Mesenchymal stem cell (in vitro differentiated cells and primary cell): Measurements from ENCODE around the gene FSTL4.

Experiments
- DNase-seq: peaks from one replicate; pipeline ENCODE4 v3.0.0-alpha.2; 2013
- H2AFZ ChIP-seq: one replicate; pipeline ENCODE4 v1.6.1; 2013; ENCODE audit warnings: low read depth, mild to moderate bottlenecking, control low read depth, inconsistent platforms, low read length, moderate library complexity
- H2AK5ac ChIP-seq: 2 replicates; pipeline ENCODE4 v1.6.1; 2013; ENCODE audit warnings: low read length, moderate library complexity, mild to moderate bottlenecking, inconsistent platforms; ENCODE audit not compliant: severe bottlenecking
- H2BK120ac ChIP-seq: one replicate; pipeline ENCODE4 v1.6.1; 2013; ENCODE audit warnings: low read depth, mild to moderate bottlenecking, inconsistent platforms, low read length, moderate library complexity
- H2BK12ac ChIP-seq, 2 experiments: one replicate each; pipeline ENCODE4 v1.6.1; 2013; ENCODE audit warnings: inconsistent platforms in 2 of 2, low read length in 2 of 2, mild to moderate bottlenecking in 2 of 2, moderate library complexity in 2 of 2, control low read depth in 1 of 2
- H2BK15ac ChIP-seq: one replicate; pipeline ENCODE4 v1.6.1; 2013; ENCODE audit warnings: mild to moderate bottlenecking, low read depth, inconsistent platforms; ENCODE audit not compliant: poor library complexity, severe bottlenecking
- H2BK5ac ChIP-seq: 2 replicates; pipeline ENCODE4 v1.6.1; 2013; ENCODE audit warnings: low read depth, mild to moderate bottlenecking, low read length, control low read depth, inconsistent platforms; ENCODE audit not compliant: poor library complexity, severe bottlenecking
- H3K14ac ChIP-seq, 2 experiments: one replicate each; pipeline ENCODE4 v1.6.1; 2013; ENCODE audit warnings: inconsistent platforms in 2 of 2, low read length in 2 of 2, control low read depth in 1 of 2, mild to moderate bottlenecking in 1 of 2, moderate library complexity in 1 of 2
- H3K18ac ChIP-seq, 2 experiments: one replicate each; pipeline ENCODE4 v1.6.1; 2013; ENCODE audit warnings: inconsistent platforms in 2 of 2, low read length in 2 of 2, control low read depth in 1 of 2, low read depth in 1 of 2, mild to moderate bottlenecking in 1 of 2
- H3K23ac ChIP-seq, 2 experiments: one replicate each; pipeline ENCODE4 v1.6.1; 2013; ENCODE audit warnings: inconsistent platforms in 2 of 2, low read length in 2 of 2, mild to moderate bottlenecking in 2 of 2, moderate library complexity in 2 of 2, control low read depth in 1 of 2
- H3K27ac ChIP-seq: 2 replicates; pipeline ENCODE4 v1.5.1; 2013; ENCODE audit warnings: mild to moderate bottlenecking, moderate library complexity, low read length, control low read depth, inconsistent platforms; ENCODE audit not compliant: poor library complexity, severe bottlenecking
- H3K27me3 ChIP-seq, 2 experiments: 2 replicates each; pipeline versions ENCODE4 v1.6.1 to v1.7.0; 2013; ENCODE audit warnings: low read length in 2 of 2, mild to moderate bottlenecking in 2 of 2, moderate library complexity in 2 of 2, control low read depth in 1 of 2, inconsistent platforms in 1 of 2; ENCODE audit not compliant: control insufficient read depth in 1 of 2, insufficient read depth in 1 of 2
- H3K36me3 ChIP-seq, 2 experiments: 2 replicates each; pipeline versions ENCODE4 v1.6.1 to v1.7.0; 2013; ENCODE audit warnings: low read length in 2 of 2, control low read depth in 1 of 2, inconsistent platforms in 1 of 2, low read depth in 1 of 2, mild to moderate bottlenecking in 1 of 2; ENCODE audit not compliant: insufficient read depth in 2 of 2, control insufficient read depth in 1 of 2
- H3K4ac ChIP-seq, 2 experiments: one replicate each; pipeline ENCODE4 v1.6.1; 2013; ENCODE audit warnings: inconsistent platforms in 2 of 2, low read length in 2 of 2, mild to moderate bottlenecking in 2 of 2, moderate library complexity in 2 of 2, control low read depth in 1 of 2, low read depth in 1 of 2
- H3K4me1 ChIP-seq: 2 replicates; pipeline ENCODE4 v1.6.1; 2013; ENCODE audit warnings: low read depth, low read length, control low read depth; ENCODE audit not compliant: control insufficient read depth, insufficient read depth
- H3K4me2 ChIP-seq: 2 replicates; pipeline ENCODE4 v1.6.1; 2013; ENCODE audit warnings: low read length, mild to moderate bottlenecking, inconsistent platforms; ENCODE audit not compliant: poor library complexity, severe bottlenecking
- H3K4me3 ChIP-seq, 2 experiments: 2 replicates each; pipeline versions ENCODE4 v1.5.1 to v1.7.0; 2013; ENCODE audit warnings: low read length in 2 of 2, mild to moderate bottlenecking in 2 of 2, control low read depth in 1 of 2, low read depth in 1 of 2; ENCODE audit not compliant: insufficient read depth in 1 of 2
- H3K79me1 ChIP-seq: replicated peaks from 2 replicates; pipeline ENCODE4 v1.6.1; 2013; ENCODE audit warnings: mild to moderate bottlenecking, control low read depth, low read length, inconsistent platforms; ENCODE audit not compliant: poor library complexity, severe bottlenecking
- H3K9ac ChIP-seq: 2 replicates; pipeline ENCODE4 v1.7.0; 2013; ENCODE audit warnings: mild to moderate bottlenecking, low read length, moderate library complexity
- H3K9me3 ChIP-seq: 2 replicates; pipeline ENCODE4 v1.7.0; 2013; ENCODE audit warnings: mild to moderate bottlenecking, low read length; ENCODE audit not compliant: control insufficient read depth
- H4K8ac ChIP-seq: one replicate; pipeline ENCODE4 v1.6.1; 2013; ENCODE audit warnings: inconsistent platforms, mild to moderate bottlenecking, low read length, moderate library complexity
- H4K91ac ChIP-seq: one replicate; pipeline ENCODE4 v1.6.1; 2013; ENCODE audit warnings: mild to moderate bottlenecking, low read length, inconsistent platforms
- WGBS: methylation state at CpG from one replicate; pipeline ENCODE4 v1.1.7; 2013; ENCODE audit warnings: mixed read lengths; 5-methylcytosine and 5-hydroxymethylcytosine counted together

Gene FSTL4

GRCh38 chr5:133611357-133612248 lies 738 bp downstream of the FSTL4 start:
- Histone ChIP-seq H3K14ac (no peak overlapping the region), H2AFZ (no peak overlapping the region), H3K23ac (no peak overlapping the region), H2AK5ac (no peak overlapping the region), H3K4me1 (peaks cover 18% of the 10 kb centered on the region), H3K4ac (no peak overlapping the region), H3K18ac (no peak overlapping the region), H4K91ac (no peak overlapping the region), H3K4me2 (peak overlapping the region; percentile 66), H2BK5ac (no peak overlapping the region), H2BK12ac (no peak overlapping the region), H3K79me1 (no peaks in the 10 kb centered on the region), H3K9me3 (peaks cover 3% of the 10 kb centered on the region), H3K27ac (no peak overlapping the region), H3K27me3 (peaks cover 58 to 98% of the 10 kb centered on the region in 2 experiments), H4K8ac (no peak overlapping the region), H2BK120ac (no peak overlapping the region), H3K9ac (no peak overlapping the region), H2BK15ac (no peak overlapping the region), H3K4me3 (peak overlapping the region in 1 of 2 experiments; percentile 36), H3K36me3 (no peaks in the 10 kb centered on the region)
- DNase-seq: no peak
- 6% methylated on average over 70 of the region's 91 CpGs for WGBS

- H3K18ac ChIP-seq: no peak overlapping the region
- no peak overlapping the region for H4K8ac ChIP-seq
- H3K4me2 ChIP-seq: peak overlapping the region; percentile 66
- H2BK120ac ChIP-seq: no peak overlapping the region
- H3K14ac ChIP-seq: no peak overlapping the region
- H3K4me1 ChIP-seq: peaks cover 18% of the 10 kb centered on the region
- peak overlapping the region in 1 of 2 experiments; percentile 36 for H3K4me3 ChIP-seq
- H2AFZ ChIP-seq: no peak overlapping the region
- H2AK5ac ChIP-seq: no peak overlapping the region
- H3K36me3 ChIP-seq: no peaks in the 10 kb centered on the region
- no peak overlapping the region for H4K91ac ChIP-seq
- peaks cover 3% of the 10 kb centered on the region for H3K9me3 ChIP-seq
- H3K79me1 ChIP-seq: no peaks in the 10 kb centered on the region
- H3K9ac ChIP-seq: no peak overlapping the region
- no peak overlapping the region for H2BK12ac ChIP-seq
- H2BK5ac ChIP-seq: no peak overlapping the region
- H3K23ac ChIP-seq: no peak overlapping the region
- WGBS: 12% methylated on average over 57 of the region's 57 CpGs
- DNase-seq: peak; percentile 10
- no peak overlapping the region for H2BK15ac ChIP-seq
- no peak overlapping the region for H3K27ac ChIP-seq
- peaks cover 58 to 94% of the 10 kb centered on the region in 2 experiments for H3K27me3 ChIP-seq
- H3K4ac ChIP-seq: no peak overlapping the region
These were observed 1.6 kb downstream of the FSTL4 start for GRCh38 chr5:133610489-133611356.

- no peak overlapping the region for H2AK5ac ChIP-seq
- peaks cover 39 to 90% of the 10 kb centered on the region in 2 experiments for H3K27me3 ChIP-seq
- no peak overlapping the region for H3K9ac ChIP-seq
- no peak overlapping the region for H3K18ac ChIP-seq
- H4K91ac ChIP-seq: no peak overlapping the region
- peaks cover 3% of the 10 kb centered on the region for H3K9me3 ChIP-seq
- no peak overlapping the region for H3K27ac ChIP-seq
- H3K14ac ChIP-seq: no peak overlapping the region
- no peaks in the 10 kb centered on the region for H3K36me3 ChIP-seq
- 61% methylated on average over 4 of the region's 6 CpGs for WGBS
- H2BK120ac ChIP-seq: no peak overlapping the region
- no peak overlapping the region for H3K4me2 ChIP-seq
- H2BK5ac ChIP-seq: no peak overlapping the region
- H3K4me1 ChIP-seq: peaks cover 16% of the 10 kb centered on the region
- no peak overlapping the region for H2BK12ac ChIP-seq
- H2BK15ac ChIP-seq: no peak overlapping the region
- H3K4ac ChIP-seq: no peak overlapping the region
- H4K8ac ChIP-seq: no peak overlapping the region
- H3K4me3 ChIP-seq: no peak overlapping the region
- no peak overlapping the region for H3K23ac ChIP-seq
- H3K79me1 ChIP-seq: no peaks in the 10 kb centered on the region
- no peak for DNase-seq
- H2AFZ ChIP-seq: no peak overlapping the region
These were observed 4.9 kb downstream of the FSTL4 start for GRCh38 chr5:133607451-133607850.

GRCh38 chr5:133606835-133607234 lies 5.5 kb downstream of the FSTL4 start:
- H3K27me3 ChIP-seq: peaks cover 39 to 91% of the 10 kb centered on the region in 2 experiments

More at GRCh38 chr5:133606835-133607234, 5.5 kb downstream of the FSTL4 start:
- Histone ChIP-seq H3K14ac (no peak overlapping the region), H3K36me3 (no peaks in the 10 kb centered on the region), H4K8ac (no peak overlapping the region), H2BK5ac (no peak overlapping the region), H3K4ac (no peak overlapping the region), H3K27ac (no peak overlapping the region), H3K79me1 (no peaks in the 10 kb centered on the region), H3K9ac (no peak overlapping the region), H3K4me3 (no peak overlapping the region), H3K4me1 (peaks cover 10% of the 10 kb centered on the region), H3K23ac (no peak overlapping the region), H4K91ac (no peak overlapping the region), H2AFZ (no peak overlapping the region), H3K4me2 (no peak overlapping the region), H2BK15ac (no peak overlapping the region), H3K18ac (no peak overlapping the region), H2BK12ac (no peak overlapping the region), H2AK5ac (no peak overlapping the region), H3K9me3 (peaks cover 3% of the 10 kb centered on the region), H2BK120ac (no peak overlapping the region)
- DNase-seq: no peak
- WGBS: 96% methylated on average over 1 of the region's 2 CpGs
